ENCODE measurements around the gene SYT7.

GRCh38 chr11:61472868-61473267 is 108.0 kb downstream of the SYT7 start:
- TF ChIP-seq POLR2AphosphoS5 (IDR thresholded peaks at IDR 0.05; ENCODE audit: borderline replicate concordance, low read depth, low read length) (no peak), EZH2 (IDR thresholded peaks at IDR 0.05) (no peak)
